IPS-20b (cell line): ENCODE measurements around the gene ARMC5.

Source experiments
- H3K27ac ChIP-seq: one replicate; pipeline ENCODE4 v1.5.1; 2013; ENCODE audit warnings: low read length
- H3K27me3 ChIP-seq: 2 replicates; pipeline ENCODE4 v1.6.1; 2013; ENCODE audit warnings: mild to moderate bottlenecking, low read length, inconsistent platforms; ENCODE audit not compliant: insufficient read depth
- H3K36me3 ChIP-seq: 2 replicates; pipeline ENCODE4 v1.6.1; 2013; ENCODE audit warnings: low read depth, mild to moderate bottlenecking, inconsistent platforms, low read length, moderate library complexity; ENCODE audit not compliant: insufficient read depth
- H3K4me1 ChIP-seq: 2 replicates; pipeline ENCODE4 v1.6.1; 2013; ENCODE audit warnings: mild to moderate bottlenecking, control low read depth, inconsistent platforms, low read length, moderate library complexity; ENCODE audit not compliant: insufficient read depth
- H3K4me3 ChIP-seq: 2 replicates; pipeline ENCODE4 v1.5.1; 2013; ENCODE audit warnings: mild to moderate bottlenecking, low read length, inconsistent platforms
- H3K9ac ChIP-seq: 2 replicates; pipeline ENCODE4 v1.6.1; 2013; ENCODE audit warnings: low read depth, mild to moderate bottlenecking, inconsistent platforms, low read length, moderate library complexity
- H3K9me3 ChIP-seq: 2 replicates; pipeline ENCODE4 v1.6.1; 2013; ENCODE audit warnings: mild to moderate bottlenecking, low read depth, low read length, inconsistent platforms; ENCODE audit not compliant: insufficient read depth

The ARMC5 gene

GRCh38 chr16:31455601-31456314 lies 3.5 kb upstream of the ARMC5 start:
- Histone ChIP-seq H3K9ac (no peak overlapping the region), H3K4me1 (peaks cover 24% of the 10 kb centered on the region), H3K4me3 (no peak overlapping the region), H3K36me3 (no peaks in the 10 kb centered on the region), H3K27me3 (no peaks in the 10 kb centered on the region), H3K9me3 (no peaks in the 10 kb centered on the region), H3K27ac (no peak overlapping the region)

DNA sequence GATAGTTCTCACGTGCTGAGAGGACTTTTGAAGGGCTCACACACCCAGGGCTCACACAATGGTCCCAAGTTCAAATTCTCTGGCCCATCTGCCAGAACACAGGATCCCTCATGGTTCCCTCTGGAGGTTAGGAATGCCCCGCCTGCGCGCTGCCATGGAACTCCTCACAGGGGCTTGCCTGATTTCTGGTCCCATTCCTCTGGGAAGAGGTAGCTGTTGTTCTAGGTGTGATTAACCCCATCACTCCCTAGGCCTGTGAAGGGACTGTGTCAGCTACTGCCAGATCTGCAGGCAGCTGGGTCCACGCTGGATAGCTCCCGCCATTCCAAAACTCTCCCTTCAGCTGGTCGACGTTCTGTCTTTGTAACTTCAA lies 2.3 kb upstream of the ARMC5 start:
- H3K36me3 ChIP-seq = no peaks in the 10 kb centered on the region
- H3K9ac ChIP-seq = no peak overlapping the region

DNA sequence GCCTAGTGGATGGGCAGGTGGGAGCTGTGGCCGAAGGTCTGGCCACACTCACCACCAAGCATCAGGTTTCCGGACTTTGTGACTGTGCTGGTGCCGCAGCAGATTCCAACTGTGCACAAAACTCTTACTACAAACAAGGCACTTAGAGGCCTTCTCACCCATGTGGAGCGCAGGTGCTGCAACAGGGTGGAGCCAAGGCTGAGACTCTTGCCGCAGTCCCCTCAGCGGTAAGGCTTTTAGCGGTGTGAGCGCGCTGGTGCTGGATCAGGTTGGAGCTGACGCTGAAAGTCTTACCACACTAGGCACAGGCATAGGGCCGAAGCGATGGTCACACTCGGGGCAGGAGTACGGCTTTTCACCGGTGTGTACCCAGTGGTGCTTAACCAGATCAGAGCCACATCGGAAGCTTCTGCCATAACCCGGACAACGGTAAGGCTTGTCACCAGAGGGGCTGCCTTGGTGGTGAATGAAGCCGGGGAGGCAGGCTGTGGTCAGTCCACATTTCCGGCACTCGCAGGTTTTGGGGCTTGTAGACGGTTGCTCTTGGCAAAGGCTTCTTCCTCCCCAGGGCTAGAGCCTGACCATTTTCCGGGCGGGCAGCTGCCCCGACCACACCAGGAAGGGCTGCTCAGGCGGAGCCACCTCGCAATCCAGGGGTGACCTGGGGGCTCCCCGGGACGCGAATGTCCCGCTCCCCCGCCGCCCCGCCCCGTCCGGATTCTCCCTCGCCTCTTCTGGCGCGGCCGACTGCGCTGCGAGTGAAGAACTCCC lies 1.0 kb upstream of the ARMC5 start:
- H3K27ac ChIP-seq = peak overlapping the region; percentile 93
- no peaks in the 10 kb centered on the region for H3K36me3 ChIP-seq
- H3K4me1 ChIP-seq = peaks cover 9% of the 10 kb centered on the region
- H3K4me3 ChIP-seq = peak overlapping the region; percentile 81
- H3K9ac ChIP-seq = peak overlapping the region; percentile 96; the same call in 1 of the 2 replicates
- H3K27me3 ChIP-seq = no peaks in the 10 kb centered on the region
- H3K9me3 ChIP-seq = no peaks in the 10 kb centered on the region

More for the DNA sequence above, 2.3 kb upstream of the ARMC5 start:
- H3K4me1 ChIP-seq = peaks cover 19% of the 10 kb centered on the region
- no peaks in the 10 kb centered on the region for H3K27me3 ChIP-seq
- no peaks in the 10 kb centered on the region for H3K9me3 ChIP-seq
- H3K4me3 ChIP-seq = peak overlapping the region; percentile 81; the same call in 1 of the 2 replicates
- H3K27ac ChIP-seq = no peak overlapping the region

GRCh38 chr16:31459687-31460581 lies 633 bp downstream of the ARMC5 start:
- Histone ChIP-seq H3K4me1 (peaks cover 3% of the 10 kb centered on the region; the same call in 1 of the 2 replicates), H3K27me3 (no peaks in the 10 kb centered on the region), H3K4me3 (peak overlapping the region; percentile 83), H3K9ac (peak overlapping the region; percentile 96), H3K27ac (peak overlapping the region; percentile 93), H3K36me3 (0 out of 2 replicates have a peak, but pooled peaks cover 3% of the 10 kb centered on the region), H3K9me3 (no peaks in the 10 kb centered on the region)

DNA sequence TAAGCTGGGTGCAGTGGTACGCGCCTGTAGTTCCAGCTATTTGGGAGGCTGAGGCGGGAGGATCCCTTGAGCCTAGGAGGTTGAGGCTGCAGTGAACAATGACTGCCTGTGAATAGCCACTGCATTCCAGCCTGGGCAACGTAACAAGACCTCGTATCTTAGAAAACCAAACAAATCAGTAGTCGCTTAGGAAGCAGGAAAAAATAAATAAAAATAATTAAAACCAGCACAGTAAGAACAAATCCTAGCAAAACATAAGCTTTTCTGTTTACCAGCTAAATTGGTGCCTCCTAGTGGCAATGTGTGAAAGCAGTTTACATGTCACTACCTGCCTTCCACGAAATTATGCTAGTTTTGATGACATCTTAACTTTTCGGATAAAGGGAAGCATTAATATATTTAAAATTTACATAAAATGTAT lies 1.3 kb downstream of the ARMC5 start:
- peaks cover 3% of the 10 kb centered on the region; the same call in 1 of the 2 replicates for H3K4me1 ChIP-seq
- peak overlapping the region; percentile 85; the same call in 1 of the 2 replicates for H3K9ac ChIP-seq
- no peaks in the 10 kb centered on the region for H3K27me3 ChIP-seq
- H3K27ac ChIP-seq = no peak overlapping the region
- peaks cover 6% of the 10 kb centered on the region; the same call in 1 of the 2 replicates for H3K36me3 ChIP-seq
- peak overlapping the region; percentile 83 for H3K4me3 ChIP-seq
- no peaks in the 10 kb centered on the region for H3K9me3 ChIP-seq

DNA sequence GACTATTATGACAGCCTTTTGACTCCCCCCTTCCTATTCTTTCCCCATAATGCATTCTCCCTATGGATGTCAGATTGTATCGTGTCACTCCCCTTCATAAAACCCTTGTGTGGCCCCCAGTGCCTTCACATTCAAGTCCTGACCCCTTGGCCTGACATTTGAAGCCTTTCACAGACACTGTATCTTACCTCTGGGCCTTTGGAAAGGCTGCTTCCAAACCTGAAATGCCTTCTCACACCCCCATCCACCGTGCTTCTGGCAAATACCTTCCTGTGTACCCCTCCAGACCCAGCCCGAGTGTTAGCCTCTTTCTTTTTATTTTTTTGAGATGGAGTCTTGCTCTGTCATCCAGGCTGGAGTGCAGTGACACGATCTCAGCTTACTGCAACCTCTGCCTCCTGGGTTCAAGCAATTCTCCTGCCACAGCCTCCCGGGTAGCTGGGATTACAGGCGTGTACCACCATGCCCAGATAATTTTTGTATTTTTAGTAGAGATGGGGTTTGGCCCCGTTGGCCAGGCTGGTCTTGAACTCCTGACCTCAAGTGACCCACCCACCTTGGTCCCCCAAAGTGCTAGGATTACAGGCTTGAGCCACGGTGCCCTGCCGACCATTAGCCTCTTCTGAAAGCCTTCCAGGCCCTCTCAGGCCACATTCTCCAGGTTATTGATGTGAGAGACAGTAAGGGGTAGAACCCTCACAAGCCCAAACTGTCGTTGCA lies 2.1 kb downstream of the ARMC5 start:
- no peak overlapping the region for H3K4me3 ChIP-seq
- no peaks in the 10 kb centered on the region for H3K27me3 ChIP-seq
- H3K4me1 ChIP-seq = peaks cover 3% of the 10 kb centered on the region; the same call in 1 of the 2 replicates
- peaks cover 7% of the 10 kb centered on the region; the same call in 1 of the 2 replicates for H3K36me3 ChIP-seq
- H3K9me3 ChIP-seq = no peaks in the 10 kb centered on the region
- H3K9ac ChIP-seq = no peak overlapping the region
- H3K27ac ChIP-seq = no peak overlapping the region

- Histone ChIP-seq H3K9me3 (no peaks in the 10 kb centered on the region), H3K27me3 (no peaks in the 10 kb centered on the region), H3K4me1 (0 out of 2 replicates have a peak, but pooled peaks cover under 1% of the 10 kb centered on the region), H3K36me3 (peaks cover 7% of the 10 kb centered on the region; the same call in 1 of the 2 replicates), H3K9ac (no peak overlapping the region), H3K27ac (no peak overlapping the region), H3K4me3 (no peak overlapping the region)
Observed at GRCh38 chr16:31461921-31462804, 2.9 kb downstream of the ARMC5 start.

DNA sequence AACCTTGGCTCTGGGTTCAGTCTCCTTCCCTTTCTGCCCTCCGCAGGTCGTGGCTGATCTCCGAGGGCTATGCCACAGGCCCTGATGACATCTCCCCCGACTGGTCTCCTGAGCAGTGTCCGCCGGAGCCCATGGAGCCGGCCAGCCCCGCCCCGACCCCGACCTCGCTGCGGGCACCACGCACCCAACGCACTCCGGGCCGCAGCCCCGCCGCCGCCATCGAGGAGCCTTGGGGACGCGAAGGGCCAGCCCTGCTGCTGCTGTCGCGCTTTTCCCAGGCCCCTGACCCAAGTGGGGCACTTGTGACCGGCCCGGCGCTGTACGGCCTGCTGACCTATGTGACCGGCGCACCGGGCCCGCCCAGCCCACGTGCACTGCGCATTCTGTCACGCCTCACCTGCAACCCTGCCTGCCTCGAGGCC lies 5.1 kb downstream of the ARMC5 start:
- Histone ChIP-seq H3K27ac (no peak overlapping the region), H3K9ac (no peak overlapping the region), H3K4me1 (no peaks in the 10 kb centered on the region), H3K9me3 (no peaks in the 10 kb centered on the region), H3K36me3 (peaks cover 7% of the 10 kb centered on the region; the same call in 1 of the 2 replicates), H3K27me3 (no peaks in the 10 kb centered on the region), H3K4me3 (no peak overlapping the region)

GRCh38 chr16:31464781-31465260 lies 5.5 kb downstream of the ARMC5 start:
- Histone ChIP-seq H3K27me3 (no peaks in the 10 kb centered on the region), H3K9ac (no peak overlapping the region), H3K4me3 (no peak overlapping the region), H3K27ac (no peak overlapping the region), H3K9me3 (no peaks in the 10 kb centered on the region), H3K4me1 (no peaks in the 10 kb centered on the region), H3K36me3 (peaks cover 7% of the 10 kb centered on the region; the same call in 1 of the 2 replicates)

DNA sequence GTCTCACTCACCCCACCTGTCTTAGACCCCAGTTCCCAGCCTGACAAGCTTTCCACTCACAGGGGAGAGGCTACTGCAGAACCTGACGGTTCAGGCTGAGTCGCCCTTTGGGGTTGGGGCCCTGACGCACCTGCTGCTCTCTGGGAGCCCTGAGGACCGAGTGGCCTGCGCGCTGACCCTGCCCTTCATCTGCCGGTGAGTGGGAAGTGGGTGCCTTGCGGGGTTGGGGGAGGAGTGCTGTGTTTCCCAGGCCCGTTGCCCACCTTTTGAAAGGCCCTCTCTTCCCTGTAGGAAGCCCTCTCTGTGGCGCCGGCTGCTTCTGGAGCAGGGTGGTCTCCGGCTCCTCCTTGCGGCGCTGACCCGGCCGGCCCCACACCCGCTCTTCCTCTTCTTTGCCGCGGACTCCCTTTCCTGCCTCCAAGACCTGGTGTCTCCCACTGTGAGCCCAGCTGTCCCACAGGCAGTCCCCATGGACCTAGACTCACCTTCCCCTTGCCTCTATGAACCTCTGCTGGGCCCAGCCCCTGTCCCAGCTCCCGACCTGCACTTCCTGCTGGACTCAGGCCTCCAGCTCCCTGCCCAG lies 6.6 kb downstream of the ARMC5 start:
- H3K9me3 ChIP-seq = no peaks in the 10 kb centered on the region
- H3K27ac ChIP-seq = no peak overlapping the region
- no peak overlapping the region for H3K4me3 ChIP-seq
- peaks cover 7% of the 10 kb centered on the region; the same call in 1 of the 2 replicates for H3K36me3 ChIP-seq
- peaks cover 5% of the 10 kb centered on the region; the same call in 1 of the 2 replicates for H3K27me3 ChIP-seq
- no peaks in the 10 kb centered on the region for H3K4me1 ChIP-seq
- H3K9ac ChIP-seq = no peak overlapping the region
